K562 (cell line): ENCODE measurements around the gene DNAJB11. TPM values are rescaled to one million over a fixed set of nuclear protein-coding genes. Genes with fewer than 3 reads are reported as not detected.
A peak's percentile ranks its signal among the peaks of the same experiment; 100 is the strongest.

Source experiments
- GABPB1 ChIP-seq: sonication (generic); formaldehyde crosslinking; IDR thresholded peaks from 2 replicates; pipeline ENCODE4 v1.8.0; 2022; ENCODE audit warnings: mild to moderate bottlenecking, missing genetic modification reagents
- HINFP ChIP-seq: fragments of 450-650 bp; conservative IDR thresholded peaks from 2 replicates; pipeline ENCODE4 v1.6.1; 2016; ENCODE audit warnings: missing genetic modification characterization, low read depth, mild to moderate bottlenecking, control low read depth, missing compliant biosample characterization
- HMGN3 ChIP-seq: IDR thresholded peaks from 2 replicates; pipeline ENCODE4 v1.6.1; 2011; ENCODE audit warnings: borderline replicate concordance, low read depth, mild to moderate bottlenecking, mixed read lengths, low read length; ENCODE audit not compliant: insufficient read length; ENCODE audit errors: extremely low read depth
- JUN ChIP-seq, 2 experiments: sonication (generic) in 1 of 2; formaldehyde crosslinking in 1 of 2; IDR thresholded peaks; 2 replicates each; pipeline versions ENCODE4 v1.6.1 to v1.8.0; 2012 to 2022; ENCODE audit warnings: borderline replicate concordance in 2 of 2, mild to moderate bottlenecking in 2 of 2, improper control_type of control experiment in 1 of 2, low read depth in 1 of 2, low read length in 1 of 2, missing genetic modification reagents in 1 of 2
- RCOR1 ChIP-seq, 2 experiments: IDR thresholded peaks; 2 replicates each; pipeline ENCODE4 v1.6.1; 2012; ENCODE audit warnings: low read depth in 2 of 2, low read length in 2 of 2, borderline replicate concordance in 1 of 2, improper control_type of control experiment in 1 of 2
- SAFB ChIP-seq: fragments of 200-400 bp; formaldehyde crosslinking; IDR thresholded peaks from 2 replicates; pipeline ENCODE4 v1.6.1; 2017; ENCODE audit warnings: low read depth, low read length, borderline replicate concordance
- SNIP1 ChIP-seq: fragments of 450-650 bp; IDR thresholded peaks from 2 replicates; pipeline ENCODE4 v1.7.1; 2017; ENCODE audit warnings: low read depth, mild to moderate bottlenecking
- TEAD1 ChIP-seq, 2 experiments: fragments of 450-650 bp in 1 of 2; sonication (generic) in 1 of 2; formaldehyde crosslinking; IDR thresholded peaks; 2 replicates each; pipeline versions ENCODE4 v1.4.0 to v1.8.0; 2020 to 2022; ENCODE audit warnings: mild to moderate bottlenecking in 2 of 2, missing genetic modification reagents in 1 of 2
- THRA ChIP-seq: fragments of 450-650 bp; IDR thresholded peaks from 2 replicates; pipeline ENCODE4 v1.6.1; 2017; ENCODE audit warnings: mild to moderate bottlenecking, moderate library complexity
- USF2 ChIP-seq: sonication (generic); formaldehyde crosslinking; IDR thresholded peaks from 2 replicates; pipeline ENCODE4 v1.5.0; 2020; ENCODE audit warnings: missing genetic modification reagents
- ZBTB26 ChIP-seq: fragments of 450-650 bp; formaldehyde crosslinking; IDR thresholded peaks from 2 replicates; pipeline ENCODE4 v1.4.0; 2022; ENCODE audit warnings: missing genetic modification characterization
- ZNF121 ChIP-seq: sonication (generic); formaldehyde crosslinking; conservative IDR thresholded peaks from 2 replicates; pipeline ENCODE4 v1.8.0; 2022; ENCODE audit warnings: missing genetic modification reagents
- ZNF398 ChIP-seq: fragments of 250-450 bp; sonication (Bioruptor Pico); IDR thresholded peaks from 2 replicates; pipeline ENCODE4 v1.8.0; 2021; ENCODE audit warnings: moderate library complexity, mild to moderate bottlenecking, inconsistent platforms
- ZNF436 ChIP-seq: fragments of 250-450, 450-650 bp; sonication (Bioruptor Pico); formaldehyde crosslinking; IDR thresholded peaks from 2 replicates; pipeline ENCODE4 v1.7.0; 2020; ENCODE audit warnings: mild to moderate bottlenecking
- ZNF740 ChIP-seq, 3 experiments: fragments of 200-800 bp in 1 of 3; sonication (Bioruptor generic) in 1 of 3; sonication (generic) in 1 of 3; formaldehyde crosslinking in 1 of 3; IDR thresholded peaks; 2 replicates each; pipeline versions ENCODE4 v1.6.1 to v1.8.0; 2016 to 2022; ENCODE audit warnings: mild to moderate bottlenecking in 2 of 3, missing compliant biosample characterization in 2 of 3, missing genetic modification characterization in 2 of 3, missing genetic modification reagents in 1 of 3
- polyA plus RNA-seq, 8 experiments: library from polyadenylated mRNA; depleted of rRNA in 4 of 8; stranded (reverse) in 5 of 8; unstranded in 3 of 8; fragments of >200 nt; fragmentation: Nextera tagmentation in 2 of 8; fragmentation: Illumina TruSeq in 1 of 8; extraction: Ambion mirVana in 2 of 8; extraction: Trizol in 1 of 8; gene quantifications; 2 replicates each; pipeline versions ENCODE4 v1.2.1 to v1.2.3, GENCODE V29; 2011 to 2014; ENCODE audit warnings: inconsistent platforms in 1 of 8, missing spikeins in 1 of 8
- total RNA-seq, 7 experiments: library from RNA; depleted of rRNA in 6 of 7; stranded (reverse); fragments of >200 nt in 6 of 7; fragmentation: Illumina TruSeq in 2 of 7; extraction: Trizol in 2 of 7; gene quantifications; 2 replicates each; pipeline versions ENCODE4 v1.2.1 to v1.2.3, GENCODE V29; 2011 to 2021; ENCODE audit warnings: low replicate concordance in 1 of 7

DNAJB11 gene
- total and polyA plus RNA-seq, 9 of the 15 experiments (the other 6 are each of a cell fraction or from before 2014, with no cell fraction given) = 14.8 to 74.7 (median 63.8) TPM

- no peak for TF ChIP-seq THRA
- no peak for TF ChIP-seq GABPB1
- TF ChIP-seq ZNF121 (CRISPR knock-in tag) = no peak
- no peak for TF ChIP-seq ZNF398 (CRISPR knock-in tag)
- no peak for TF ChIP-seq SAFB
- no peak for TF ChIP-seq ZNF436 (CRISPR knock-in tag)
- no peak for TF ChIP-seq SNIP1
- peak in 1 of 2 experiments; percentile 67; a peak in 1 of 4 replicates for TF ChIP-seq RCOR1 (IDR thresholded peaks at IDR 0.05; ENCODE audit: borderline replicate concordance in 1 of 2, low read depth in 2 of 2, low read length in 2 of 2)
- TF ChIP-seq HINFP (tag) = no peak
- TF ChIP-seq TEAD1 (CRISPR knock-in tag; IDR thresholded peaks at IDR 0.05) = no peak
- TF ChIP-seq USF2 = no peak
- no peak for TF ChIP-seq HMGN3
- TF ChIP-seq ZNF740 (CRISPR knock-in tag; IDR thresholded peaks at IDR 0.05) = no peak
- peak in 1 of 2 experiments; percentile 41; a peak in 1 of 4 replicates for TF ChIP-seq ZNF740 (tag; IDR thresholded peaks at IDR 0.05)
- TF ChIP-seq JUN (IDR thresholded peaks at IDR 0.05; ENCODE audit: borderline replicate concordance, low read depth, low read length) = peak; percentile 62; the same call in 1 of the 2 replicates
- no peak for TF ChIP-seq JUN (CRISPR knock-in tag; IDR thresholded peaks at IDR 0.05; ENCODE audit: borderline replicate concordance)
- no peak for TF ChIP-seq ZBTB26 (CRISPR knock-in tag)
Measured at GRCh38 chr3:186596568-186597287, 26.2 kb downstream of the DNAJB11 start (continued).
